SU-DHL-6 (cell line): ENCODE results near the gene SH3BP5L.

Experiments
- H2AFZ ChIP-seq: fragments of 200-600 bp; sonication (generic); 2 replicates; pipeline ENCODE4 v1.6.1; 2014; ENCODE audit warnings: low read depth, mild to moderate bottlenecking, moderate library complexity, mixed read lengths, antibody characterized with exemption, low read length; ENCODE audit not compliant: severe bottlenecking
- H3F3A ChIP-seq: fragments of 200-600 bp; shearing (Covaris generic); 2 replicates; pipeline ENCODE4 v1.6.0; 2016; ENCODE audit warnings: antibody characterized with exemption, mild to moderate bottlenecking; ENCODE audit not compliant: insufficient read depth
- H3K27ac ChIP-seq: fragments of 200-600 bp; sonication (generic); 2 replicates; pipeline ENCODE4 v1.5.1; 2016; ENCODE audit warnings: low read depth, mild to moderate bottlenecking, low read length, moderate library complexity, mixed read lengths
- H3K27me3 ChIP-seq: fragments of 200-600 bp; sonication (generic), shearing (Covaris generic); 2 replicates; pipeline ENCODE4 v1.6.0; 2014; ENCODE audit warnings: mild to moderate bottlenecking, low read length
- H3K36me3 ChIP-seq: fragments of 200-600 bp; sonication (generic); 2 replicates; pipeline ENCODE4 v1.6.1; 2014; ENCODE audit warnings: mild to moderate bottlenecking, low read length, mixed read lengths
- H3K4me2 ChIP-seq: fragments of 300-600, 200-600 bp; shearing (Covaris generic), sonication (generic); 2 replicates; pipeline ENCODE4 v1.6.0; 2014; ENCODE audit warnings: low read length, low read depth, mild to moderate bottlenecking; ENCODE audit not compliant: poor library complexity, severe bottlenecking
- H3K4me3 ChIP-seq: fragments of 200-600 bp; sonication (generic); 2 replicates; pipeline ENCODE4 v1.5.1; 2014; ENCODE audit warnings: antibody characterized with exemption, low read length, mild to moderate bottlenecking, mixed read lengths; ENCODE audit not compliant: insufficient read depth, poor library complexity, severe bottlenecking
- H3K79me2 ChIP-seq: fragments of 200-600 bp; sonication (generic); 2 replicates; pipeline ENCODE4 v1.6.1; 2014; ENCODE audit warnings: mild to moderate bottlenecking, low read length, moderate library complexity; ENCODE audit not compliant: insufficient read depth
- H3K9ac ChIP-seq: fragments of 200-600 bp; sonication (generic); 2 replicates; pipeline ENCODE4 v1.7.0; 2014; ENCODE audit warnings: mild to moderate bottlenecking, low read length
- H3K9me2 ChIP-seq: fragments of 200-600 bp; sonication (generic); replicated peaks from 2 replicates; pipeline ENCODE4 v1.6.1; 2014; ENCODE audit warnings: low read length; ENCODE audit not compliant: insufficient read depth
- H3K9me3 ChIP-seq: fragments of 200-600 bp; sonication (generic); 2 replicates; pipeline ENCODE4 v1.6.1; 2014; ENCODE audit warnings: low read length, mixed read lengths; ENCODE audit not compliant: insufficient read depth
- H4K20me1 ChIP-seq: fragments of 200-600 bp; sonication (generic); 2 replicates; pipeline ENCODE4 v1.6.1; 2014; ENCODE audit warnings: low read depth, mild to moderate bottlenecking, antibody characterized with exemption, low read length, moderate library complexity, mixed read lengths
- CTCF ChIP-seq: fragments of 200-600 bp; sonication (generic); IDR thresholded peaks from one replicate; pipeline ENCODE4 v1.5.1; 2017; ENCODE audit warnings: antibody characterized with exemption, mild to moderate bottlenecking, low read length, moderate library complexity; ENCODE audit not compliant: insufficient read depth, poor library complexity, severe bottlenecking
- EZH2phosphoT487 ChIP-seq: fragments of 200-600 bp; sonication (generic), shearing (Covaris generic); conservative IDR thresholded peaks from 2 replicates; pipeline ENCODE4 v1.6.1; 2018; ENCODE audit warnings: mild to moderate bottlenecking, antibody characterized with exemption, low read length, moderate library complexity, mixed read lengths

Gene SH3BP5L

GRCh38 chr1:248853663-248854375 is 28.1 kb upstream of the SH3BP5L start:
- H3K4me3 ChIP-seq: no peak overlapping the region
- H3K27me3 ChIP-seq: no peaks in the 10 kb centered on the region
- no peak overlapping the region for H2AFZ ChIP-seq
- peaks cover 9% of the 10 kb centered on the region; the same call in 1 of the 2 replicates for H3K79me2 ChIP-seq
- no peaks in the 10 kb centered on the region for H3K9me3 ChIP-seq
- no peaks in the 10 kb centered on the region for H3K36me3 ChIP-seq
- no peaks in the 10 kb centered on the region for H3F3A ChIP-seq
- no peak overlapping the region for H3K9ac ChIP-seq
- no peaks in the 10 kb centered on the region for H3K9me2 ChIP-seq
- no peak for TF ChIP-seq CTCF
- no peak for TF ChIP-seq EZH2phosphoT487
- no peak overlapping the region for H3K4me2 ChIP-seq
- H3K27ac ChIP-seq: no peak overlapping the region
- H4K20me1 ChIP-seq: no peaks in the 10 kb centered on the region

DNA sequence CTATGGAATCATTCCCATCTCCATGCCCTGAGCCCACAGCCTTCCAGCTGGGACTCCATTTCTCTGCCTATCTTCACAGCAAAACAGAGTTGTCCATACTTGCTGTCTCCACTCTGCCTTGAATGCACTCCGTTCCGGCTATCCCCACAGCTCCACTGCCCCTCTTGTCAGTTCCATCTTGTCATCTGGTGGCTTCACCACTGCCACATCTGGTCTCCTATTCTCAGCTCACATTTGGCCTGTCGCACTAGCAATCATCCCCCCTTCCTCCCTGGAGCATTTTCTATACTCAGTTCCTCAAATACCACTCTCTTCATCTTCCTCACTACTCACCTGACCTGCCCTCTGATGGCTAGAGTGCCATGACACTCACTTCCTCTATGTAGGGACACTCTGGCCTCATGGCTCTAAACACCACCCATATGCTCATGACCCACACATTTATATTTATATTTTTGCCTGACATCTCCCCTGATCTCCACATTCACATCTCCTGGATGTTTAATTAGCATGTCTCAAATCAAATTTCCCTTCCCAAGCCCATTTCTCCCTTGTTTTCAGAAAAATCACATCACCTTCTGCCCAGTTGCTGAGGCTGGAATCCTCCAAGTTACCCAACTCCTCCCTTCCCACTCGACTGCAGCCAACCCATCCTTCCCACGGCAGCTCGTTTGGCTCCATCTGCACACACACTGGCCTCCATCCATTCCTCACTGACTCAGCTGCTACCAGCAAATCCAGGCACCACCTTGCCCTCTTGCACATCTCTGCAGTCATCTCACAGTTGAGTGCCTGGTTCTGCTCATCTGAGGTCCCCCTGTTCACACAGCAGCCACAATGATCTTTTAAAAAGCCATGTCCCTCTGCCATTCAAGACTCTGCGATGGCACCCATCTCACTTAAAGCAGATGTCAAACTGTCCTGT is 27.0 kb upstream of the SH3BP5L start:
- 0 out of 2 replicates have a peak, but pooled peaks cover 2% of the 10 kb centered on the region for H3K79me2 ChIP-seq
- H3K4me2 ChIP-seq: no peak overlapping the region
- H3K36me3 ChIP-seq: no peaks in the 10 kb centered on the region
- TF ChIP-seq EZH2phosphoT487 (no peak), CTCF (no peak)
- no peak overlapping the region for H3K27ac ChIP-seq
- H3F3A ChIP-seq: no peaks in the 10 kb centered on the region
- no peak overlapping the region for H2AFZ ChIP-seq
- H3K4me3 ChIP-seq: no peak overlapping the region
- no peaks in the 10 kb centered on the region for H3K9me2 ChIP-seq
- no peaks in the 10 kb centered on the region for H4K20me1 ChIP-seq
- no peaks in the 10 kb centered on the region for H3K9me3 ChIP-seq
- no peak overlapping the region for H3K9ac ChIP-seq
- H3K27me3 ChIP-seq: no peaks in the 10 kb centered on the region

- H3K27ac ChIP-seq: no peak overlapping the region
- H3K27me3 ChIP-seq: no peaks in the 10 kb centered on the region
- no peak for TF ChIP-seq CTCF
- TF ChIP-seq EZH2phosphoT487: no peak
- no peak overlapping the region for H3K4me3 ChIP-seq
- no peak overlapping the region for H3K9ac ChIP-seq
- H3K36me3 ChIP-seq: no peaks in the 10 kb centered on the region
- H3F3A ChIP-seq: no peaks in the 10 kb centered on the region
- no peak overlapping the region for H3K4me2 ChIP-seq
- H3K79me2 ChIP-seq: no peaks in the 10 kb centered on the region
- no peaks in the 10 kb centered on the region for H4K20me1 ChIP-seq
- H3K9me3 ChIP-seq: no peaks in the 10 kb centered on the region
- no peaks in the 10 kb centered on the region for H3K9me2 ChIP-seq
- no peak overlapping the region for H2AFZ ChIP-seq
These were observed 25.7 kb upstream of the SH3BP5L start for GRCh38 chr1:248851390-248851789.
